Right lung (tissue), 5 donors: ENCODE measurements around the gene LBP. TPM values are rescaled to one million over a fixed set of nuclear protein-coding genes. Genes with fewer than 3 reads are reported as not detected.
"Not testable (repeated sequence)": the region's sequence is repeated elsewhere in the genome, so short reads cannot be mapped to it uniquely, and the experiment has no call there.

Experiments
- DNase-seq, 2 donors: peaks; one replicate each; pipeline ENCODE4 v3.0.0-alpha.2; 2013
- polyA plus RNA-seq, 5 donors: library from polyadenylated mRNA; unstranded; fragments of 120-200 nt; gene quantifications; one replicate each; pipeline versions ENCODE4 v1.2.1 to v1.2.3, GENCODE V29; 2013; ENCODE audit warnings: inconsistent platforms in 1 of 5, low replicate concordance in 1 of 5; ENCODE audit not compliant: insufficient read length in 5 of 5, insufficient read depth in 1 of 5

The LBP gene
- polyA plus RNA-seq, 5 donors = not detected

DNA sequence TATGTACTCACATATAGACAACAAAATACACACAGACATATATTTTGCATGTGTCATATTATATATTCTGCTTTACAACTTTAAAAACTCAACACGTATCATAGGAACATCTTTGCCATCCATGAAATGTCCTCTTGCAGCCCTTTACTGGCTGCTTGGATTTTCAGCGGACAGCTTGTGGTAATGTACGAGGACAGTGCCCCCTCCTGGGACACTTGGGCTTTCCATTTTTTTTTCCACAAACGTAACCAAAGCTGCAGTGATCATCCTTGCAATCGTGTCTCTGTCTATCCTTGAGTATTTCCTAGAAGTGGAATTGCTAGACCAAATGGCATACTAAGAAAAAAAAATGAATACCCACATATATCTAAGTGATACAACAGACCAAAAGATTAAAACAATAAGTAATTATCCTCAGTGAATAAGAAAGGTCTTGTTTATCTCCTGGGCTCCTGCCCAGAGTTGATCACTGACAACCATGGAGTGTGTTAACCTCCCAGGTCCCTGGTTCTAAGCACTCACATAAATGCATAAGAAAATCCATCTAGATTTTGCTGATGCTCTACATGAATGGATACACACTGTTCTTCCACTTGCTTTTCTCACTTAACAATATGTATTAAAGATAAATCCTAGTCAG lies 24.2 kb upstream of the LBP start:
- peak; percentile 25 to 31 for DNase-seq

- no peak for DNase-seq
These were observed 22.1 kb upstream of the LBP start for GRCh38 chr20:38324159-38324558.

DNA sequence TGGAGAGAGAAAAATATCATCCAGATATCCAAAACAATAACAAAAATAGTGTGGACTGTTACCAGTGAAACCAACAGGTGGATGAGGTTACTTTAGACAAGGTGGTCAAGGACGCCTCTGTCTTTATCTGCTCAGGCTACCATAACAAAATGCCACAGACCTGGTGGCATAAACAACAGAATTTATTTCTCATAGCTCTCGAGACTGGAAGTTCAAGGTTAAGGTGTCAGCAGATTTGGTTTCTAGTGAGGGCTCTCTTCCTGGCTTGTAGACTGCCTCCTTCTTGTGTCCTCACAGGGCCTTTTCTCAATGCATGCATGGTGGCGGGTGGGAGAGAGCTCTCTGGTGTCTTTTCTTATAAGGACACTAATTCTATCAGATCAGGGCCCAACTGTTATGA lies 21.1 kb upstream of the LBP start:
- no peak for DNase-seq

DNA sequence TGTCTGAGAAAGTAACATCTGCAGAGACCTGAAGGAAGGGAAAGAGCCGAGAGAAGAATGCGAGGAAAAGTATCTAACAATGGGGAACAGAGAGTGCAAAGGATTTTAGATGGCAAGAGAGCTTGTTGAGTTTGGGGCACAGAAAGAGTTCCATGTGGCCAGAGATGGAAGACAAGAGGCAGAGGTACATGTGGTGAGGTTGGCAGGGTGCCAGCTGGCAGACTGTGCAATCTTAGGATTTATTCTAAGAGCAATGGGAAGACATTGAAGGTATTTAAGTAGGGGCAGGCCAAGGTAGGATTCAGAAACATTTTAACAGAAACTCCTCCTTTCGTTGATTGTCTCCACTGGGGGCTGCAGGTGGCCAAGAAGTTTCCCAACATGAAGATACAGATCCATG lies 20.4 kb upstream of the LBP start:
- DNase-seq = no peak

DNA sequence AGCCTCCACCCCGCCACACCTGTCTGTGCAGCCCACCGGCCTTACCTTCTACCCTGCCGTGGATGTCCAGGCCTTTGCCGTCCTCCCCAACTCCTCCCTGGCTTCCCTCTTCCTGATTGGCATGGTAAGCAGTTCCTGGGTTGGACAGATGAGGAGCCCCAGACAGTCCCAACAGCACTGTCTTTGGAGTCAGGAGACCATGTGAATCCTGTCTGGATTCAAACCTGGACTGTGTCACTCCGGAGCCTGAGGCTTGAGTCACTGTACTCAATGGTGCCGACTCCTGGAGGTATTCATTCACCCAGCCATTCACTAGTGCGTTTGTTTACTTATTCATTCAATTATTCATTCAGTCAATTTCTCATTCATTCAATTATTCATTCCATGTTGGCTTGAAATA lies 20.0 kb upstream of the LBP start:
- DNase-seq = no peak

GRCh38 chr20:38330638-38331037 lies 15.6 kb upstream of the LBP start:
- no peak for DNase-seq

GRCh38 chr20:38331245-38331644 lies 15.0 kb upstream of the LBP start:
- no peak for DNase-seq

DNA sequence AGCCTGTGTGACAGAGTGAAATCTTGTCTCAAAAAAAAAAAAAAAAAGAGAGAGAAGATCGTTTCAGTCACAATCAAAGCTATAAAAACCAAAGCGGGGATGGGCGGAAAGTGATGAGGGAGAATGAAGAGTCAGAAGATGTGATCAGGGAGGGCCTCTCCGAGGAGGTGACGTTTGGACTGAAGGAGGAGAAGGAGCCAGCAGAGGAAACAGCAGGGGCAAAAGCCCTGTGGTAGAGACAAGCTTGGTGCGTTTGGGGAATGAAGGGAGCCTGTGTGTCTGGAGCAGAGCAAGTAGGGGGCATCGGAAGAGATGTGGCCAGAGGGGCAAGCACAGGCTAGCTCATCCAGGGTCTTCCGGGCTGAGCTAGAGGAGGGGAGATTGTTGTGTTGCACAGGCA lies 14.5 kb upstream of the LBP start:
- DNase-seq = no peak

DNA sequence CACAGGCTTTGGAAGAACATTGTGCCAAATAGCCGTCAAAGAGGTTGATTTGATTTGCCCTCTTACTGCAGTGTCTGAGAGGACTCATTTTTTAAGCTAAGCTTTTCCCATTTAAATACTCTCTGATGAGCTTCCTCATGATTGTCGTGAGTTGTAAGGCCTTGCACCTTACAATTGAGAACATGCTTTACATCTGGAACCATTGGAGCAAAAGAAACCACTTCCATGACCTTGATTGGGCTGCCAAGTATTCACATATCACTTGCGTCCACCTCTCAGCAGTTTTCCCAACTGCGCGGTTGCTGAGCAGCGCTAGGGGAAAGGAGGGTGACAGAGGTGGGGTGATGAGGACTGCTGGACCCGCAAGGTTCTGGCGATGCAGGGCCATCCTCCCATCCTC lies 12.3 kb upstream of the LBP start:
- no peak for DNase-seq

GRCh38 chr20:38336726-38337125 lies 9.6 kb upstream of the LBP start:
- no peak for DNase-seq

- DNase-seq = no peak
These were observed 8.6 kb upstream of the LBP start for GRCh38 chr20:38337561-38338140.

- DNase-seq = no peak
These were observed 7.3 kb upstream of the LBP start for GRCh38 chr20:38338849-38339520.

GRCh38 chr20:38339521-38339896 lies 6.8 kb upstream of the LBP start:
- not testable (repeated sequence) for DNase-seq

GRCh38 chr20:38339997-38340396 lies 6.3 kb upstream of the LBP start:
- DNase-seq = no peak

- DNase-seq = no peak
These were observed 5.6 kb upstream of the LBP start for GRCh38 chr20:38340693-38341092.

DNA sequence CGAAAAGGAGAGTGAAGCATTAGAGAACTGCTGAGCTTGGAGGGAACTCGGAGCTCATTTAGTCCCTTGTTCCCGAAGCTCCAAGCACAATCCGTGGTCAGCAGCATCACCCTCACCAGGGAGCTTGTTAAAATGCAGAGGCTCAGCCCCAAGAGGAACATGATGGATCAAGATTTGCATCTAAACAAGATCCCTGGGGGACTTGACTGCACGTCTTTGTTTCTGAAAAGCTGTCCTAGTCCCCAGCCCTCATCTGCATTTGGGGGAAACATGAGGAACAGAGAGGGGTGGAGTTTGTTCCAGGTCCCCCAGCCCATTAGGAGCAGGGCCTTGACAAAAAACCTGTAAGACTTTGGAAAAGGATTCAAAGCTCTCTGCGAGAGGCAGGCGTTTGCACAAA lies 4.1 kb upstream of the LBP start:
- no peak for DNase-seq

DNA sequence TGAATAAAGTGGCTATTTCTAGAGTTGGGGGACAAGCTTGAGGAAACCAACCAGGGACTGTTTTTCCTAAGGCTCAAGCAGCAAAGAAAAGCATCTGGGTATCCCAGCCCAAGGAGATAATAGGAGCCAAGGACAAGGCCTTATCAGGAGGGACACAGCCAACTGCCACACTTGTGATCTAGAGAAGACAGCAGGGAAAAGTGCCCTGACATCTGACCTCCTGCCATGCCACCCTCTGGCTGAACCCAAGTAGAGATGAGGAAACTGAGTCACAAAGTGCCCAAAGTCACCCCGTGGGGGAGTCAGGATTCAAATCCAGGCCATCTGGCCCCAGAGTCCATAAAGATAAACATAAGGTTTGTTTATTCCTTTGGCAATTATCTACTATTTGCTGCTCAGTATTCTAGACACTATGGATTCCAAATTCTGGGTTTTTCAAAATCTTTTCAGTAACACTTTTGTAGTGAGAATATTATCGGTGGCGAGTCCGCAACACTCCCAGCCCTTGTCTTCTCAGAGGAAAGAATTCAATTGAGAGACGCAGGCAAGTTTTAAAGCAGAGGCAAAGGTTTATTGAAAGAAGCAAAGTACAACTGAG lies 3.5 kb upstream of the LBP start:
- DNase-seq = no peak

- peak; percentile 74 to 85 for DNase-seq
These were observed 2.8 kb upstream of the LBP start for GRCh38 chr20:38343311-38344106.

DNA sequence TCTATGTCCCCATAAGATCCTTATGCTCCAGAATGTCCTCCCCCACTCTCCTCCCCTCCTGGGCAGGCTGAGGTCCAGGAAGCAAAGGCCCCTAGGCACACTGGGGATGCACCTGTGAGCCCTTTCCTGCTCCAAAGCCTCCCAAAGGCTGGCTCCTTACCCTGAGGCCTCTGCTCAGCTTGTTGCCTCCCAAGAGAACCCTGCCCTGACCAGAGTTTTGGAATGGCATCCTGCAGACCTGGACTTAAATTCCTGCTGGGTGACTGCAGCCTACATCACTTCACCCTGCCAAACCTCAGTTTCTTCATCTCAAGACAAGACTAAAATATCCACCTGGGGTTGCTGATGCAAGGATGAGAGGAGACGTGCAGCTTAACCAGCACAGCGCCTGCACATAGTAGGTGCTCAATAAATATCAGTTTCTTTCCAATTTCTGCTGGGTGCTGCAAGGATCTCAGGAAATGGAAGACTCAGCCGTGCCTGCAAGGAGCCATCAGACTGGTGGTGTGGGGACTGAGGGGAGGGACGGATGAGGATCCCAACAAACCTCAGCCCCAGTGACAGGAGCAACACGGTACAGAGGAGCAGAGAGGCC lies 2.1 kb upstream of the LBP start:
- no peak for DNase-seq

GRCh38 chr20:38345643-38346042 lies 639 bp upstream of the LBP start:
- DNase-seq = no peak

- no peak for DNase-seq
These were observed 459 bp downstream of the LBP start for GRCh38 chr20:38346741-38347140.

DNA sequence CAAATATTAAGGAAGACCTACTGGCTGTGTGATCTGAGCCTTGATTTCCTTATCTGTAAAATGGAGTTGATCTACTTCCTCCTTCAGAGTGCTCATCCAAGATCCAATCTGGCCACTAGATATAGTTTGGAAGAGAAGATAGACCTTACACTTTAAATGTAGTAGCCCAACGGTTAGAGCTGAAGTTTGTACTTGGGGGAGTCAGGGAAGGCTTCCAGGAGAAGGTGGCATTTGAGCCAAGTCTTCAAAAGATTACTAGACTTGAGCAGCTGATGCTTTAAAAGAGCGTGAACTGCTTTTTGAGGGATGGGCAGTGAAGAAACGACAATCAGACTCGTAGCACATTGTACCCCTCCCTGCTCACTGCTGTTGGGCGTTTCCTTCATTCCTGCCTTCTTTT lies 3.6 kb downstream of the LBP start:
- no peak for DNase-seq
